DND-41 (cell line): Measurements from ENCODE around the gene HIBCH.

ENCODE experiments used
- ATAC-seq: fragments of 200-7000 bp; cut with Tn5 transposase; 3 replicates; pipeline ENCODE4 v1.9.1; 2021; ENCODE audit warnings: low read depth; ENCODE audit not compliant: insufficient read depth
- DNase-seq: peaks from one replicate; pipeline ENCODE4 v3.0.0-alpha.2; 2020
- H2AFZ ChIP-seq: 2 replicates; pipeline ENCODE4 v1.6.0; 2012; ENCODE audit warnings: low read depth, low read length
- H3K27ac ChIP-seq: 2 replicates; pipeline ENCODE4 v1.5.1; 2012; ENCODE audit warnings: low read length, inconsistent platforms
- H3K27me3 ChIP-seq: fragments of 200-600 bp; sonication (generic); 2 replicates; pipeline ENCODE4 v1.6.0; 2012; ENCODE audit warnings: low read length, mild to moderate bottlenecking, inconsistent platforms; ENCODE audit not compliant: insufficient read depth, poor library complexity
- H3K36me3 ChIP-seq: 2 replicates; pipeline ENCODE4 v1.5.1; 2012; ENCODE audit warnings: low read length, inconsistent platforms; ENCODE audit not compliant: insufficient read depth
- H3K4me1 ChIP-seq: 2 replicates; pipeline ENCODE4 v1.5.1; 2012; ENCODE audit warnings: mild to moderate bottlenecking, low read length; ENCODE audit not compliant: insufficient read depth
- H3K4me2 ChIP-seq: 2 replicates; pipeline ENCODE4 v1.6.0; 2012; ENCODE audit warnings: mild to moderate bottlenecking, moderate library complexity, low read length, inconsistent platforms; ENCODE audit not compliant: insufficient read depth
- H3K4me3 ChIP-seq, 2 experiments: fragments of 200-600 bp in 1 of 2; shearing (Covaris generic) in 1 of 2; 2 replicates each; pipeline ENCODE4 v1.5.1; 2012 to 2016; ENCODE audit warnings: inconsistent platforms in 2 of 2, low read length in 2 of 2, mild to moderate bottlenecking in 2 of 2, low read depth in 1 of 2, moderate library complexity in 1 of 2
- H3K79me2 ChIP-seq: 2 replicates; pipeline ENCODE4 v1.6.0; 2012; ENCODE audit warnings: low read length, inconsistent platforms; ENCODE audit not compliant: insufficient read depth
- H3K9ac ChIP-seq: 2 replicates; pipeline ENCODE4 v1.6.0; 2012; ENCODE audit warnings: low read depth, mild to moderate bottlenecking, inconsistent platforms, low read length, moderate library complexity
- H3K9me3 ChIP-seq: 2 replicates; pipeline ENCODE4 v1.5.1; 2012; ENCODE audit warnings: low read length, moderate library complexity, mild to moderate bottlenecking, inconsistent platforms; ENCODE audit not compliant: insufficient read depth, severe bottlenecking
- H4K20me1 ChIP-seq: 2 replicates; pipeline ENCODE4 v1.6.0; 2012; ENCODE audit warnings: low read length; ENCODE audit not compliant: insufficient read depth
- EZH2 ChIP-seq: IDR thresholded peaks from 3 replicates; pipeline ENCODE4 v1.6.1; 2012; ENCODE audit warnings: borderline replicate concordance, low read depth, mild to moderate bottlenecking, moderate library complexity, low read length, inconsistent platforms; ENCODE audit not compliant: severe bottlenecking
- TF ChIP-seq, protein P1 (sequence below): IDR thresholded peaks from 2 replicates; pipeline ENCODE4 v1.5.1; 2012; ENCODE audit warnings: borderline replicate concordance, low read length, moderate library complexity, mild to moderate bottlenecking; ENCODE audit not compliant: poor library complexity, severe bottlenecking; ENCODE audit errors: extremely low read depth

The HIBCH gene

DNA sequence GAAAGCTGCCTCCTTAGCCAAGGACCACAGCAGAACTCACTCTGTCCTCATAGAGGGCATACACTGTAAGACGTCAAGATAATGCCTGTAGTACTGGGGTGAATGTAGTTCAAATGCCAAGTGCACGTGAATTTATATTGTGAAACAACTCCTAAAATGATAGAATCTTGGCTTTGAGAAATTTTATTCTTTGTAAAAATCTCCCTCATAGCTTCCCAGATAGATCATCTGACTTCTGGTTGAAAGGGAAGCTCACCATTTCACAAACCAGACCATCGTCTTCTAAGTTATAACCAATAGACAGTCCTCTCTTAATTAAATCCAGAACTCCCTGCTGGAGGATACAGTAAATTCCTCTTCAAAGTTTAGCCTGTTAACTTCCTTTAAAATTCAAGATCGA is 146.2 kb downstream of the HIBCH start:
- no peaks in the 10 kb centered on the region for H3K9me3 ChIP-seq
- no peak overlapping the region for H3K9ac ChIP-seq
- H3K4me2 ChIP-seq, result no peak overlapping the region
- H3K4me3 ChIP-seq, result no peak overlapping the region
- ATAC-seq, result no peak
- no peak overlapping the region for H2AFZ ChIP-seq
- H3K27ac ChIP-seq, result no peak overlapping the region
- no peak for DNase-seq
- no peaks in the 10 kb centered on the region for H3K79me2 ChIP-seq
- TF ChIP-seq, protein P1, sequence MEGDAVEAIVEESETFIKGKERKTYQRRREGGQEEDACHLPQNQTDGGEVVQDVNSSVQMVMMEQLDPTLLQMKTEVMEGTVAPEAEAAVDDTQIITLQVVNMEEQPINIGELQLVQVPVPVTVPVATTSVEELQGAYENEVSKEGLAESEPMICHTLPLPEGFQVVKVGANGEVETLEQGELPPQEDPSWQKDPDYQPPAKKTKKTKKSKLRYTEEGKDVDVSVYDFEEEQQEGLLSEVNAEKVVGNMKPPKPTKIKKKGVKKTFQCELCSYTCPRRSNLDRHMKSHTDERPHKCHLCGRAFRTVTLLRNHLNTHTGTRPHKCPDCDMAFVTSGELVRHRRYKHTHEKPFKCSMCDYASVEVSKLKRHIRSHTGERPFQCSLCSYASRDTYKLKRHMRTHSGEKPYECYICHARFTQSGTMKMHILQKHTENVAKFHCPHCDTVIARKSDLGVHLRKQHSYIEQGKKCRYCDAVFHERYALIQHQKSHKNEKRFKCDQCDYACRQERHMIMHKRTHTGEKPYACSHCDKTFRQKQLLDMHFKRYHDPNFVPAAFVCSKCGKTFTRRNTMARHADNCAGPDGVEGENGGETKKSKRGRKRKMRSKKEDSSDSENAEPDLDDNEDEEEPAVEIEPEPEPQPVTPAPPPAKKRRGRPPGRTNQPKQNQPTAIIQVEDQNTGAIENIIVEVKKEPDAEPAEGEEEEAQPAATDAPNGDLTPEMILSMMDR, result no peak
- no peak for TF ChIP-seq EZH2
- H3K36me3 ChIP-seq, result no peaks in the 10 kb centered on the region
- H4K20me1 ChIP-seq, result no peaks in the 10 kb centered on the region
- H3K27me3 ChIP-seq, result no peaks in the 10 kb centered on the region
- no peaks in the 10 kb centered on the region for H3K4me1 ChIP-seq

DNA sequence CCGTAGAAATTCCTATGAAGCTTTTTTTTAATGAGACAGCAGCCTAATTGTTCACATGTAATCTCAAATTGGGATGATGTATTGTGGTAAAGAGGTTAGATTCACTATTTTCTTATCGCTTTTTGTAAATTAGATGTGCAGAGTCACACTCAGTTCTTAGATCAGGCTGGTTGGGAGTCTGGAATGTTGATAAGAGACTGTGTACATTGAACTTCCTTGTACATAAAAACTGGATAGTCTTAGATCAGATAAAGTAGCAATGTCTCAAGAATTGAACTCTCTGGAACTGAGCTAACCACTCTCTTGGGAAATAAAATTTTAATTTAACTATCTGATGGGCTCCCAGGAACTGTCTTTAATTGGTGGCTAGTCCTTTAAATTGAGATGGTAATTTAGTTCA is 149.0 kb downstream of the HIBCH start:
- Histone ChIP-seq H3K9me3 (no peaks in the 10 kb centered on the region), H3K4me3 (no peak overlapping the region), H3K4me1 (no peaks in the 10 kb centered on the region), H3K27ac (no peak overlapping the region), H3K4me2 (no peak overlapping the region), H2AFZ (no peak overlapping the region), H3K79me2 (no peaks in the 10 kb centered on the region), H3K27me3 (no peaks in the 10 kb centered on the region), H3K36me3 (no peaks in the 10 kb centered on the region), H3K9ac (no peak overlapping the region), H4K20me1 (no peaks in the 10 kb centered on the region)
- DNase-seq (no peak), ATAC-seq (no peak)
- no peak for TF ChIP-seq EZH2
- TF ChIP-seq, protein P1, result no peak

DNA sequence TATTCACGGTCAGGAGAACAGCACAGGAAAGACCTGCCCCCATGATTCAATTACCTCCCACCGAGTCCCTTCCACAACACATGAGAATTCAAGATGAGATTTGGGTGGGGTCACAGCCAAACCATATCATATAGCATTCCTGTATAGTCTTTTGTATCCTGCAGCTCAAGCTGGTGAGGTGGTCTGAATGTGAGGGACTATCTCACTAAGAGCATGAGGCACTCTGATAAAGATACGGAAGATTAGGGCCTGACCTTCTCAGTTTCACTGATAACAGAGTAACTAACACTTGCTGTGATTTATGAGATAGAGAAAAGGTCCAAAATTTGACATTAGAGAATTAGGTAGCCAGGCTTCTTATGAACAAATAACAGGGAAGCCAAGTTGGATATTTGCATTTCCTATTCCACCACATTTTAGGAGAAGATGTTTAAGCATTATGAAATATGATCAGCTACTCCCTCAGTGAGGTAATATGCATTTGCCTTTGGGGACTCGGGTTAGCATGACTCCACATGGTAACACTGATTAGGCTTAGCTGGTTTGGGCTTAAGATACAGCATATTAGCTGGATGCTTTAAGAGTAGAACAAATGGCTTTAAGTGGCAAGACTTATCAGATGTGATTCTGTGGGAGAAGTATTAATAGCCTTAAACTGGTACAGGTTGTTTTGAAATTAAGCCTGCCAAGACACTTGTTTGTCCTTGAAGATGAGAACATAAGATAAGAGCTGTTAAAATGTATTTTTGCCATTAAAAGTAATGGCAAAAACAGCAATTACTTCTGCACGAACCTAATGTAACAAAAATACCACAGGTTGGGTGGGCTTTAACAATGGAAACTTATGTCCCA is 150.2 kb downstream of the HIBCH start:
- Histone ChIP-seq H3K79me2 (no peaks in the 10 kb centered on the region), H4K20me1 (no peaks in the 10 kb centered on the region), H3K9me3 (no peaks in the 10 kb centered on the region), H3K36me3 (no peaks in the 10 kb centered on the region), H3K4me1 (no peaks in the 10 kb centered on the region), H3K4me2 (no peak overlapping the region), H3K9ac (no peak overlapping the region), H3K27ac (no peak overlapping the region), H2AFZ (no peak overlapping the region), H3K4me3 (no peak overlapping the region), H3K27me3 (no peaks in the 10 kb centered on the region)
- no peak for DNase-seq
- no peak for TF ChIP-seq EZH2
- TF ChIP-seq, protein P1, result no peak
- ATAC-seq, result no peak
